NCI-H1417 treated with DMSO at 0.1 percent for 48 hours (cell line): ENCODE measurements around the gene ADGB.

ENCODE experiments used
- DNase-seq: peaks from one replicate; lab custom pipeline; 2025; lab: John Stamatoyannopoulos, UW

ADGB gene

DNA sequence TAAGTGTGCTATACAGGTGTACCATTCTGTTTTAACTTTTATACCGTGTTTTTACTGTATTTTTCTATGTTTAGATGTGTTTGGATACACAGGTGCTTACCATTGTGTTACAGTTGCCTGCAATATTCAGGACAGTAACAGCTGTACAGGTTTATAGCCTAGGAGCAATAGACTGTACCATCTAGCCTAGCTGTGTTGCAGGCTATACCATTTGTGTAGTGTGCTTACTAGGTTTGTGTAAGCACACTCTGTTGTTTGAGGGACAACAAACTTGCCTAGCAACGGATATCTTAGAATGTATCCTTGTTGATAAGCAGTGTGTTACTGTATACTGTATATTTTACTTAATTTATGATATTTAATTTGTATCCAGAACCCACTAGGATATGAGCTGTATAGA lies 35.2 kb downstream of the ADGB start:
- DNase-seq = no peak

DNA sequence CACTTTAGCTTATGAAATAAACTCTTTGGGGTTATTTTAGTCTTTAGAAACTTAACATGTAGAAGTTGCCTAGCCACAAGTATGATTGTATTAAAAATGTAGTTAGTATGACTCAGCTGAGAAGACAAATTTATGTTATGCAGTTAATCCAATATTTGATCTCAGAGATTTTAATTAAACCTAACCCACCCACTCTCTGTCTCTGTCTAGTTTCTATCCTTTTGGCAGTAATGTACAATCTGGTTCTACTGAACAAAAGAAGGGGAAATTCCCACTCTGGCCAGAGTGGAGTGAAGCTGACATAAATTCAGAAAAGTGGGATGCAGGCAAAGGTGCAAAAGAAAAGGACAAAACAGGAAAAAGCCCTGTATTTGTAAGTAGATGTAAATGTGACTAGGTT lies 36.4 kb downstream of the ADGB start:
- DNase-seq = no peak

DNA sequence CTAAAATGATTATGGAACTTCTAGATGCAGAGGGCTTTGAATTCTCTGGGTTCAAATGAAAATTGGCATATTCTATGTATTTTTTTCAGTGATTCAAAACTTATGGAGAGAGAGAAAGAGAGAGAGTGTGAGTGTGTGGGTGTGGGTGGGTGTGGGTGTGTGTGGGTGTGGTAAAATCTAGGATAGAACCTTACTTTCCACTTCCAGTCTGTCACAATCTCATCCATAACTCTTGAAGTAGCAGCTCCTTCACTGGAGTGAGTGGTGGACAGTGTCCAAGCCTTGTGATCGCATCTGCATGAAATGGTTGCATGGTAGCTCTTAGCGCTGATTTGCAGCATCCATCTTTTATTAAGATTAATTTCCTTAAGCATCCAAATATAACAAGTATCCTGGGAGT lies 37.7 kb downstream of the ADGB start:
- DNase-seq = no peak

DNA sequence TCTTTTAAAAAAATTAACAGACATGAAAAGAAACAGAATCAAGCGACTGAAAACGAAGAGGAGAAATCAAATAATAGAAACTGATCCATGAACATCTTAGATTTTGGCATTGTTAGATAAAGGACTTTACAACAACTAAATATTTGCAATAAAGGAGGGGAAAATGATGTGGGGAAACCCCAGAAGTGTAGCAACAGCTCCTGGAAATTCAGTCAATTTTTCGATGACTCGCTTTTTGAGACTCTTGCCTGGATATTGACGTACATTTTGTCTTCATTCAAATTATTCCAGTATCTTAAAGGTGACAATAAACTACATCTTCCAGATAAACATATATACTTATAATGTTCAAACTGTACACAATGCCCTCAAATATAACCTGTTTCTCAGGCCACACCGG lies 44.1 kb downstream of the ADGB start:
- no peak for DNase-seq

DNA sequence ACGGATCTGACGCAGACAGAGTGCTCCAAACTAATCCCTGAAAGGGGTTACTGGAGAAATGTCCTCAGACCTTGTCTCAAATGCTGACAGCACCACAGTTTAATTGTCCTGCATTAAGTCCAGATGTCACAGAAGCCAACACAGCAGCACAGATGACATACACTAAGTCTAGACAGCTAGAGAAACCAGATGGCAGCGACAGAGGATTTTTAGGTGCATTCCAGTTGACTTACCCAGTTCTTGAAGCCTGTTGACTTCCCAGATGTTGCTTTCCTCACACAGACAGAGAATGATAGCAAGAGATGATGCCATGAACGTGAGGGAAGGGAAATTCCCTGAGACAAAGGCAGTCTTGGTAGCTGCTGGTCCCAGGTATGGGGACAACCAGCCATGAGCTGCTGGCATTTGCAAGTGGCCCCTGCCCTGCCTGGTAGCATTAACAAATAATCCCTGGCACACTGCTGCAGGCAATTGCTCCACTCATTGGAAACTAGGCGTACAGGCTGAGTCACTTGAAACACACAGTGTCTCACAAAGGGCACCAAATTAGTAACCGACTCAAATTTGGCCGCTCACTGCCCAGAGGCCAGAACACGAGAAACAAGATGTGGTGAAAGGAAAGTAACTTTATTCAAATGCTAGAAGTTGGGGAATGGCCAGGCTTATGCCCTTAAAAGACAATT lies 52.2 kb downstream of the ADGB start:
- DNase-seq = no peak

DNA sequence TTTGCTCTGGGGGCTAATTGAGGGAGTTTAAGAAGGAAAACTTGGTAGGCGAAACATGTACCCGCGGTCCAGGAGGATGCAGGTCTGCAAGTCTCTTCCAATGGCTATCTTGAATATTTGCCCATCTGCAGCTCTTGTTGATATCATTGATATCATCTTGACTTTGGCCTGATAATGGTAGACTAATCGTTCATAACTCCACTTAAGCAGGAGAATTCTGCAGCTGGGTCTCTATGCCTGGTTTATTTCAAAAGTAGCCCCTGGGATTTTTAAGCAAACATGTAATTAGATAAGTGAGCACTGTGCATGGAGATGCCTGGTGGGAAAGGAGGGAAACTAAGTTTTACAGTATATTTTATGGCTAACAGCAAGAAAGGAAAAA lies 52.7 kb downstream of the ADGB start:
- no peak for DNase-seq

DNA sequence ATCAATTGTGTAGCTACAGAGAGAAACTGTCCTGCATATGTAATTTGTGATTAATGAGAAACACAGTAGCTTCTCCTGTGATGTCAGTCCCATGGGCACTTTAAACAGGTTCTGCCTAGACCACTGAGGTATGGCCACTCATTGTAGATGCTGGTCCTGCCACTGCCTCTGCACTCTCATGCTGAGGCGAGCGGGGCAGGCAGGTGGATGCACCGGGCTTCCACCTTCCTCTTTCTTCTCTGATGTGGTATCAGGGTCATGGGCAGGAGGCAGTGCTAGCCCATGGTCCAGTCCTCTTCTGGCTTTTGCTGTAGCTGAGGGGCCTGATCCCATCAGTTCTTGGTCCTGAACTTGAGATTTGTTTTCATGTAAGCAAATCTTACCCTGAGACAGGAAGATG lies 58.7 kb downstream of the ADGB start:
- DNase-seq = no peak

DNA sequence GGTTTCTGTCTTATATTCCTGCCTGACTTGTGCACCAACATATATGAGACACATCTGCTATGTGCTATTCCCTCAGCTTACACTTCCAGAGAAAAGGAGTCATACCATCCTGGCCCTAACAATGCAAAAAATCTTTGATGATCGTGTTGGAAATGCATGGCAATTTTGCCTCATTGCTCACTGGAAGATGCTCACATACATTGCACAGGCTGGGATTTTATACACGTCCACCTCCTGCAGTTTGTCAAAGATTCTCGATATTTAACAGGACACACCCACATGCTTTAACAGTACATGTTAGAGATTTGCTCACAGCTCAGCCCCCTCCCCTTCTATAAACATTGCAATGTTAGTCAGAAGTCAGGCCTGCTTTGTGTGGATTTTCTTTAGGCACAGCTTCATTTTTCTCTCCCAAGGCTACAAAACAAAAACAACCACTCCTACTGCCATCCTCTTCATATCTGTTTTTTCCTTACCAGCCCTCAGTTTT lies 66.1 kb downstream of the ADGB start:
- DNase-seq = no peak

DNA sequence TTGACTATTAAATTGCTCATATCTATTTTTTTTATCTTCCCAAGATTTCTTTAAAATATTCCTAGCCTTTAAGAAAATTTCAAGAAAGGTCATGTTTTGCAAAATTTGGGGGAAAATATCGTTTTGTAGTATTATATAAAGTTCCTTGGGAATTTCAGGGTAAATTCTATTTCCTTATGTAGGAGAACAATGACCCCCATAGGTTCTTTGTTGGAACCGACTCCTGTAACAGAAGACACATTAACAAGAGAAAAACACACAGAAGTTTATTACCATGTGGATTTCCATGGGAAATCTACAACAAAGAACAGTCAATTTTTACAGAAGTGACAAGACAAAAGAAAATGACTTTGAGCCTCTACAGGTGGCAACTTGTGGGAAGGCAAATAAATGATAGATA lies 68.1 kb downstream of the ADGB start:
- no peak for DNase-seq

DNA sequence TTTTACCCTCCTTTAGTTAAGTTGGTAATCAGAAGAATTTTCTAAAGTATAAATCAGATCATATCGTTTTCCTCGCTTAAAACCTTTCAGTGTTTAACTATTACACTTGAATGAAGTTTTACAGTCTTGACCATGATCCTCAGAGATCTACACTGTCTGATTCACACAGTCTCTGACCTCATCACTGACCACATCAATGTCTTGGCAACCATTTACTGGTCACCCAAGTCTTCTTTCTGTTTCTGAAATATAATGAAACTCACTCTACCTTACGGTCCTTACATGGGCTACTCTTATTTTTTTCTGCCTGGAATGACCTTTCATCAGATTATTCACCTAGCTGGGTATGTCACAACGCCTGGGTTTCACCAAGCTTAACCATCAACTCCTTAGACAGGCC lies 71.4 kb downstream of the ADGB start:
- DNase-seq = no peak

DNA sequence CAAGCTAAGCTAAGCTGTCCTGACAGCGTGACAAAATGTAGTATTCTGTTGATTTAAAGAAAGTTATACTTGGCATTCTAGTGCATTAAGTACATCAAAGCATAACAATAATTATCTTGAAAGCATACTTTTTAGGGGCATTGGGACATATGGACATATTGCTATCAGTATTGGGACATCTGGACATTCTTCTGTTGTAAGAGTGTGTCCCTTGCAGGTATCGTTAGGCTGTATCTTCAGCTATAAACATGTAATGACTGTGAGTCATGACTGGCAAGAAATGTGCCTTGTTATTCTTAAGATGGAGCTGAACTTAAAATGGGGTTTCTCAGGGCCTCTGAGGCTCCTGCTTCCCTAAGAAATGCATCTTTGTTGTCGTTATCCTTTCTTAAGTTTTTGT lies 74.3 kb downstream of the ADGB start:
- DNase-seq = no peak

DNA sequence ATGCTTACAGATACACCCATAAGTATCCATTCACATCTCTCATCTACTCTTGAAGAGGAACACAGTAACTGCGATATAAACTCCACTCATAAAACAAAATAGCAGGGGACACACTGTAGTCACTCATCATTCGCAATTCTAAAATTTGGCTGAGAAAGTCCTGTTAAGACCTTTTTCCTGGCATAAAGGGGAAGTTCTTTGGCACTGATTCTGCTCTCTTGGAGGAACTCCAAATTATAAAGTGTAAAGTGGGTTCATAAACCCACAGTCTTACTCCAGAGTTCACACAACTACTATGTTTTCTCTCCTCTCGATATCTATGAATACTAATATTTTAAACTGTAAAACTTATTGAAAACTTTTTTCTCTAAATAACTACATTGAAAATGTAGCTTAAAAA lies 80.6 kb downstream of the ADGB start:
- no peak for DNase-seq

DNA sequence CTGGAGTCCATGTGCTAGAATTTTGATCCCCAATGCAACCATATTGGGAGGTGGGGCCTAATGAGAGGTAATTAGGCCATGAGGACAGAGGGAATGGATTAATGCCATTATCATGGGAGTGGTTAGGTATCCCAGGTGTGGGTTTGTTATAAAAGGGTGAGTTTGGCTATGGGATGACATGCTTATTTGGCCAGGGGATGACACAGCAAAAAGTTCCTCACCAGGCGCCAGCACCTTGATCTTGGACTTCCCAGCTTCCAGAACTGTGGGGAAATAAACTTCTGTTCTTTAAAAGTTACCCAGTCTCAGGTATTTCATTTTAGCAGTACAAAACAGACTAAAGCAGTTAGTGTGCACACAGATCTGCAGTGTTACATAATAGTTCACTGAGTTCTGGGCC lies 84.1 kb downstream of the ADGB start:
- no peak for DNase-seq

DNA sequence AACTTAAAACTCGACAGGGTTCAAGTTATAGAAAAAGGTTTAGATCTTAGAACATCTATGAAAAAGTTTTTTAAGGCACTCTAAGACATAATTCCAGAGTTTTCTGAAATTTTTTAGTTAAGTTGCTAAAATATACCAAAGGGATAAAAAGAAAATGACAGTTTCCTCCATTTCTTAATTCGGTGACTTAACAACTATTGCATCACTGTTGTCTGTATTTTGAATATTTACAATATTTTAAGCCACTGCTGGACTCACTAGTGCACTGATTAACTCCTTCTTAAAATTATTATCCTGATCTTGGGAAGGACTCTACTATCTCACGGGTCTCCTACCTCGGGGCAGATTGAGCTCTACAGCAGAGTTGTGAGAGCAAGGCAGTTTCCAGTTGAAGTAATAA lies 91.0 kb downstream of the ADGB start:
- DNase-seq = no peak

DNA sequence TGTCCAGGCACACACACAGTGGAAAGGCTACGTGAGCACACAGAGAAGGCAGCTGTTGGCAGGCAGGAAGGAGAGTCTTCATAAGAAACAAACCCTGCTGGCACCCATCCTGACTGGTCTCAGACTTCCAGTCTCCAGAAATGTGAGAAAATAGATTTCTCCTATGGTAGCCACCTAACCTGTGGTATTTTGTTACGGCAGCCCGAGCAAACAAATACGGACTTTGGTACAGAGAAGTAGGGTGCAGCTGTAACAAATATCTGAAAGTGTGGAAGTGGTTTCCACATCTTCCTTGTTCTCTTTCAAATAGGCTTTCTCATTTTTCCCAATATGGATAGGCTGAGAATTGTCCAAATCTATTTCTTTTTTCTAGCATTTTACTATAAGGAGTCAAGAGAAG lies 94.6 kb downstream of the ADGB start:
- DNase-seq = no peak

DNA sequence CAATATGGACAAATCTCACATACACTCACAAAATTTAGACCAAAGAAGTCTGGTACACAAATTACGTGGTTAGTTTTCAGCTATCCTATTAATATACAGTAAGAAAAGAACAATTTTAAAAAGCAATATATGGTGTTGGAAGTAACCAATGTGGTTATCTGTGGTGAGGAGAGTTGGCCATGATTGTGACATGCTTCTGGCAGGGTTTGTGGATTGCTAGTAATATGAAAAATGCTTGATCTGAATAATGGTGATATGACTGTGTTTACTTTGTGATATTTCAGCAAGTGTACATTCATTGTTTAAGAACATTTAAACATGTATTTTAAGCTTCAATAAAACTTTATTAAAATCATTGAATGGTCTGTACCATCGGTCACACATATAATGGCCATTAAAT lies 99.1 kb downstream of the ADGB start:
- no peak for DNase-seq

DNA sequence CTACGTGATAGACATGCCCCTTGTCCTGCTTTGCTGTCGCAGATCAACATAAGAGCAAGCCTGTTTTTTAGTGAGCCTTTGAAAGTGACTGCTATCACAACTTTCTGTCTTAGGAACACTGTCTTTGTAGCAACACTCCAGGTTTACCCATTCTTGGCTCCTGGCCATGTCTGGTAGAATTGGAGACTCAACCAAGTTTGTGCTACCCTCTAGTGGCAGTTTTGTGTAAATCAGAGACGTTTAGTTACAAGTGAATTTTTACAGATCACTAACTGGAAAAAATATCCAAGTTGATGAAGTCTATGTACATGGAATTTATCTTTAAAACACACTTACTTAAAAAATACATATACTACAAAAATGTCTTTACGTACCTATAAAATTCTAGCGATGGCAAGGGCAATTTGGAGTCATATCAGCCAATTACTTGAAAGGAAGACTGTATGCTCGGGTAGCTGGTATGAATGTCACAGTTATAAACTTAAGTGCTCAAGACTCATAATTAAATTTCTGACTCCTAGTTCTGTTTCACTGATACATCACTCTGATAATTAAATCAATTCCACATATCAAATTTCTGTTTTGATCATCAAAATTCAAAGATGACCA lies 101.4 kb downstream of the ADGB start:
- peak; percentile 50 for DNase-seq

DNA sequence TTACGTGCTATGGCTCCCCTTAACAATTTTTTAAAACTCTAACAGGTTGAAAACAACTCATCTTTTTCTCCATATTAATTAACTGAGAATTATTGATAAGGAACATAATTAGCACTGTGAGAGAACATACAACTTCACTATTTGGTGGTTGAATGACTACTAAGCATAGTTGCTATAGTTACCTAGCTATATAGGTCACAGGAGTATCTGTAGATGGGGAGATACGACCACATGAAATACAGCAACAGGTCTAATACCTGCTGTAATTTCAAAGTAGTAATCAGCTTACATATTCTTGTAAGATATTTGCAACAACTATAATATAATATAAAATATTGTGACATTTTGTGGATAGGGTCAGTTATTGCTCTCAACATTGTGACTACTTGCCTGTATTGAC lies 102.9 kb downstream of the ADGB start:
- DNase-seq = no peak

DNA sequence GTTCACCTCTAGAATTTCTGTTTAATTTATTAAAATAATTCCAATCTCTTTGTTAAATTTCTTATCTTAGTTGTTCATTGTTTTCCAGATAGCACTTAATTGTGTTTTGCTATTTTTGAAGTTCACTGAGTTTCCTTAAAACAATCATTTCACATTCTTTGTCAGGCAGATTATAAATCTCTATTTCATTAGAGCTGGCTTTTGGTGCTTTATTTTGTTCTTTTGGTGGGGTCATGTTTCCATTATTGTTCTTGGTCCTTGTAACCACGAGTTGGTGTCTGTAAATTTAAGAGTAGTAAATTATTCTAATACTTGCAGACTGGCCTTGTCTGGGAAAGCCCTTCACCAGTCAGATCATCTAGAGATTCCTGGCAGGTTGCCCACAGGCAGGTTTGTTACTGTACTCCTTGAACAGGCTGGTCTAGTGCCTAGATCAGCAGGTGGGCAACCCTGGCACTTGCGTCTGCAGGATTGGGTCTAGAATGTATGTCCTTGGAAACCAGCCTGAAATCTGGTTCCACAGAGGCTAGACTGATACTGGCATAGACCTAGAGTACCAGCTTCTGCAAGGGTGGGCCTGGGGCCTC lies 110.4 kb downstream of the ADGB start:
- DNase-seq = no peak

DNA sequence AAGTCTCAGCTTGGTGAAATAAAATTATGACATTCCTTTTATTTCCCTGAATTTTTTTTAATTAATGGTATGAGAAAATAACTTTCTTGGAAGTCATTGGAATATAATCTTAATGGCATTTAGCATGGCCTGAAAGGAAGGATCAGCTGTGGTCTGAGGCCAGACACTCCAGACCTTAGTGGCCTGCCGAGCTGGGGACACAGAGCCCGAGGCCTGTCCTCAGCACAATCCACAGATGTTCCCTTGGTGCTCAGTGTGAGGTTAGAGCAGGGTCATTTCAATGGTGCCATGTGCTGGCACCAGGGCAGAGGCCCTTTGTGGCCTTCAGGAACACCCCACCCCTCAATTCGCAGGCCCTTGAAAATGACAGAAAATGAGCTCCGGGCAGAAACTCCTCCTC lies 120.6 kb downstream of the ADGB start:
- DNase-seq = no peak

DNA sequence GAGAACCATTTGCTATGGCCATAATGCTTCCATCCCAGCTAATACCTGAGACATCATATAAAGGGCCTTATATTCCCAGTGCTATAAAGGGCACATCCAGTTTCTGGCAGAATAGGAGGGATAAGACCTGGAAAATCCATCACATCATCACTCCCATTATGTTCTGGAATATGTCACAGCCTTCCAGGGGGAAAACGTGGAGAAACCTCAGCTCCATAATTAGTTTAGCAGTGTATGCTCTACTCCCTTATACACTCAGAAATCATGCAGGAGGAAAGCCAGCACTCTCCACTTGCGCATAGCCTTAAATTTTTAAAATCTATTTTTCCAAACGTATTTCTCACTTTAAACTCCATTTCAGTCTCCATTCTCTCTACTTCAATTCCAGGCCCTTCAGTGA lies 140.9 kb downstream of the ADGB start:
- DNase-seq = no peak

DNA sequence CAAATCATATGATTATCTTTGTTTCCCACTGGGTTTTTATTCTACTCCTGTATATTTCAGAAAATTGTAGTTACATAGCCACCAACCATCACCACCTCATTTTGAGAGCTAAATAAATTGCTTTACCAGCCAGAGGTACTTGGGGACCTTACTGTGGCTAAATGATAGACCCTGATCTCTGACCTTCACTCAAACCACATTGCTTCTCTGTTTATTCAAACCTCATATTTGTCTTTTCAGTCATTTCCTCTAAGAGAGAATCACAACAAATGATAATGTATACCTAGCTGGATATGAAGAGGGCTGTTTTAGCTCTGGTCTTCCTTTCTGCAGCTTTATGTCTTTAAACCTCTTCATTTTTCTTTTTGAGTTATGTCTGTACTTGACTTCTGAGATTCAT lies 142.8 kb downstream of the ADGB start:
- DNase-seq = no peak

DNA sequence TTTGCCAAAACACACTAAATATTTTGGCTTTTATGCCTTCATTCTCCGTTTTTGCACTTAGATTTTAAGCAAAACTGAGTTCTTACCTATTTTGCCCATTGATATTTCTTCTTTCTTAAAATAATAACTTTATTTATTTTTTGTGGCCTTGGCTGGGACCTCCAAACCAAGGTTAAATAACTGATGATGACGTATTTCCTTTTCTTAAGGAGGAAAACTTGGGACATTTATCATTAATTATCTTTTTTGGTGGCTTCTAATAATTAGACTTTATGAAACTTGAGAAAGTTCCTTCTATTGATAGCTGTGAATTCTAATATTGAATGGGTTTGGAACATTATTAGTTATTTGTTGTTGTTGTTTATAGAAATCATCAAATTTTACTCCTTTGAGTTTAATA lies 154.5 kb downstream of the ADGB start:
- DNase-seq = no peak

DNA sequence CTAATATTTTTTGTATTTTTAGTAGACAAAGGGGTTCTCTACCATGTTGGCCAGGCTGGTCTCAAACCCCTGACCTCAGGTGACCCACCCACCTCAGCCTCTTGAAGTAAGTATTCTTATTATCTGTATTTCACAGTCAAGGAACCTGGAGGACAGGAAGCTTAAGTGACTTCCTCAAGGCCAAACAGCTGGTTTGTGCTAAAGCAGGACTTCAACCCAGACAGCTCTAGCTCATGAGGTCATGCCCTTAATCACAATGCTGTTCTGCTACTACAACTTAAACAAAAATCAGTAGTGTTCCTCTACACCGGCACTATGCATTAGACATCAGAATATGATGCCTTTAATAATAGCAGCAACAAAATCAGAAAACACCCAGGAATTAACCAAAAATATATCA lies 168.9 kb downstream of the ADGB start:
- no peak for DNase-seq
